DOHH2 (cell line): ENCODE results near the gene AZGP1.

ENCODE experiments used
- CTCF ChIP-seq: fragments of 200-600 bp; sonication (generic); IDR thresholded peaks from one replicate; pipeline ENCODE4 v1.5.1; 2014; ENCODE audit warnings: antibody characterized with exemption, mild to moderate bottlenecking, low read depth, low read length; ENCODE audit not compliant: poor library complexity, severe bottlenecking
- EZH2phosphoT487 ChIP-seq: fragments of 200-600 bp; sonication (generic); IDR thresholded peaks from 2 replicates; pipeline ENCODE4 v1.6.1; 2017; ENCODE audit warnings: borderline replicate concordance, mild to moderate bottlenecking, antibody characterized with exemption, low read length, moderate library complexity, mixed read lengths

GRCh38 chr7:100003711-100004661 lies 28.2 kb upstream of the AZGP1 start:
- no peak for TF ChIP-seq CTCF
- no peak for TF ChIP-seq EZH2phosphoT487
